CD4-positive, alpha-beta T cell treated with Interleukin-2 at 100 ng/mL for 4 hours (primary cell): ENCODE measurements around the gene STUM.
"Not testable (repeated sequence)": the region's sequence is repeated elsewhere in the genome, so short reads cannot be mapped to it uniquely, and the experiment has no call there.

Source experiments
- DNase-seq: peaks from one replicate; pipeline ENCODE4 v3.0.0-alpha.2; 2020; ENCODE audit warnings: low spot score

Gene STUM

GRCh38 chr1:226548256-226549093, at the start of gene STUM:
Gene STUM, plus strand, starts transcription at chr1:226548764. Its CDS starts 141 bp downstream, at chr1:226548905.
- DNase-seq, result no peak

GRCh38 chr1:226499699-226500098, 48.9 kb upstream of the STUM start:
- DNase-seq, result not testable (repeated sequence)

- no peak for DNase-seq
Measured at GRCh38 chr1:226506021-226506420, 42.5 kb upstream of the STUM start.

GRCh38 chr1:226506921-226507320, 41.6 kb upstream of the STUM start:
- no peak for DNase-seq

GRCh38 chr1:226510453-226510852, 38.1 kb upstream of the STUM start:
- no peak for DNase-seq

DNA sequence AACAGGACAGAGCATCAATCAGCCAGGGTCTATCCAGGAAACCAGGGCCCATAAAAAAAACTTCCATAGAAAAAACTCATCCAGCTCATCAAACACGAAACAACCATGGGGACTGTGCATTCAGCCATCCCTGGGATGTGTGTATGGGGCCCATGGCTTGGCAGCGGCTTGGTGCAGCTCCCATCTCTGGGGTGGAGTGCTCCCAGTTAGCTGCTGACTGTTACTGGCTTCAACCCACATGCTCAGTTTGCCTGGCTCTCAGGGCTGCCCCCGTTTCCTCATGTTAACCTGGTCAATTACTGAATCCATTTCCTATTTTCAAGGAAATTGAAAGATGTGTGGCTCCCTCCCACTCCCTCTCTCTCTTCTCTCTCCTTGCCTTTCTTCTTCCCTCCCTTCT, 37.3 kb upstream of the STUM start:
- DNase-seq, result no peak

DNA sequence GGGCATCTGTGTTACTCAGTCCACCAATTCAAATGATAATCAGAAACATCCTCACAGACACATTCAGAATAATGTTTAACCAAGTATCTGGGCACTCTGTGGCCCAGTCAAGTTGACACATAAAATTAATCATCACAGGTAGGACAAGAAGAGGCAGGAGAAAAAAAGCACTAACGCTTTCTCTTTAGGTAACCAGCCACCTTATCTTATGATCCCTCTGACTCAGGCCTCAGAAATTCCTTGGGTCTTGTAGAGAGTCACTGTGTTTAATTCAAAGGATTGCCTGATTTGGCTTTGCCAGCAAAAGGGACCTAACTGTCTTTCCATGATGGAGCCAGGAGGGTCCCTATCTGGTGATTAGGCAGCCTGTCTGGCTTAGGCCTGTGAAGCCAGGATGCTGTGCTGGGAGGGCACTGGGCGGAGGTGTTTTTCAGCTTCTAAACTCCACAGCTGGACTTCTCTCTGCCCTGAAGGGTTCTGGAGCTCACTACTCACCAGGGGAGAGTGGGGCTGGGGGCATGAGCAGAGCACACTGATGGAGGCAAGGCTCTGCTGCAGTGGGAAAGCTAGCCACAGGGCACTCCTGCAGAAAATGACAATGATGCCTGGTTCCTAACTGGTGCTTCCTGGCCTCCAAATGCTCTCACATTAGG, 36.4 kb upstream of the STUM start:
- no peak for DNase-seq

GRCh38 chr1:226518375-226518774, 30.2 kb upstream of the STUM start:
- no peak for DNase-seq

- DNase-seq, result no peak
Measured at GRCh38 chr1:226519135-226519534, 29.4 kb upstream of the STUM start.

DNA sequence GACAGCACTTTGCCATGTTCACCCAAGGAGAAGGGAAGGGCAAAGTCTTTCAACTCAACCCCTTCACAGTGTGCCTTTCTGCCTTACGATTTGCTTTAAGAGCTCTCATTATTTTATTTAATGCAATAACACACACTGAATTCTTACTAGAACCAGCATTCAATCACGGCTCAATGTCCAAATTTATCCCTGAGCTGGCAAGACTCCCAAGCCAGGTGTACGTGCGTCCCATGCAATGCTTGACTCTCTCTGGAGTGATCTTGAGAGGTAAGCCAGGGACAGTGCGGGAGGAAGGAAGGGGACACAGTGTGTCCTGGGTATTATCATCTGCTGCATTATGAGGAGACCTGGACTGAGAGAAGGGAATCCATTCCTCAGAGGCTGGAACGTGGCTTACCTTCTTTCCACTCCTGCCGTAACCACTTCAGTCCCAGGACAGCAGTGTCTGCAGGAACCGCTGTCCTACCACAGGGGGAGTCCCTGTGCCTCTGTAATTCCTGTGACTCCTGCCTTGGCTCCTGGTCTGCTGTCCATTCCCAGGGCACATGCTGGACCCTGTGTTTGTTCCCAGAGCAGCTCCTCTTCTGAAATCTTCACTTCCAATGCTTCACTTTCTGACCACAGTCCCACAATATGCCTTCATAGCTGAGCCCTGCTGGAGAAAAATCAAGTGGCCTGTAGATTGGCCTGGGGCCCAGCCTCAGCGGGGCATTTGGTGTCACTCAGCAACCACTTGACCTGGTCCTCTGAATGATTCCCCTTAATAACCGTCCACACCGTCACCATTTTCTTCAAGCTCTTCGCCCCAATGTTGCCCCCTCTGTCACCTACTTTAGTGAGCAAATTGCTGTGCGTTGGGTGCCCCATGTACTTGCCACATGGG, 28.6 kb upstream of the STUM start:
- DNase-seq, result no peak

- no peak for DNase-seq
Measured at GRCh38 chr1:226520640-226521355, 27.8 kb upstream of the STUM start.

GRCh38 chr1:226523646-226524406, 24.7 kb upstream of the STUM start:
- no peak for DNase-seq

DNA sequence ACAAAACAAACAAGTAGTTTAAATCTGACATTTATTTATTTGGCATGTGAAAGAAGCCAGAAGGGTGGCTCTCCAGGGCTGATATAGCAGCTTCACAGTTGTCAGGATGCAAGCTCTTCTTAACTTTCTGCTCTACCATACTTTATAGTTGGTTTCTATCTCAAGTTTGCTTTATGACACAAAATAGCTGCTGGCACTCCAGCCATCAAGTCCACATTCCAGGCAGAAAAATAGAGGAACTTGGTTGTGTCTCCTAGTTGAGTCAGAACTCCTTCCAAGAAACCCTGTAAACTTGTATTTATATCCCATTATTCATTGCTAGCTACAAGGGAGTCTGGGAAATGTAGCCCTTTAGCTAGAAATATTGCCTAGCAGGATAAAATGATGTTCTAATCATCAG, 24.0 kb upstream of the STUM start:
- DNase-seq, result no peak

DNA sequence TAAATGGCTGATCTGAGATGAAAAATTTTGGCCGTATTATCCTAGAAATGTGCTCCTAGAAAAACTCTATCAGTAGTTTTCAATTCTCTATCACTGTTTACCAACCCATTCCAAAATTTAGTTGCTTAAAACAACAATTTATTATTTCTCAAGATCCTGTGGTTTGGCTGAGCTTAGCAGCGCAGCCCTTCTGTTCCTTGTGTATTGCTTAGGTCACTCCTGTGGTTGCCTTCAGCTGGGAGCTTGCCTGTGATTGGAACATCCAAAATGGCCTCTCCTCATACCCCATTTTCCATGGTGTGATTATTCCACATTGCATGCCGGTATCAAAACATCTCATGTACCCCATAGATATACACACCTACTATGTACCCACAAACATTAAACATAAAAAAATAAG, 22.8 kb upstream of the STUM start:
- DNase-seq, result no peak

- DNase-seq, result no peak
Measured at GRCh38 chr1:226526801-226527595, 21.6 kb upstream of the STUM start.

GRCh38 chr1:226529891-226530290, 18.7 kb upstream of the STUM start:
- DNase-seq, result no peak

GRCh38 chr1:226530591-226530990, 18.0 kb upstream of the STUM start:
- DNase-seq, result no peak

DNA sequence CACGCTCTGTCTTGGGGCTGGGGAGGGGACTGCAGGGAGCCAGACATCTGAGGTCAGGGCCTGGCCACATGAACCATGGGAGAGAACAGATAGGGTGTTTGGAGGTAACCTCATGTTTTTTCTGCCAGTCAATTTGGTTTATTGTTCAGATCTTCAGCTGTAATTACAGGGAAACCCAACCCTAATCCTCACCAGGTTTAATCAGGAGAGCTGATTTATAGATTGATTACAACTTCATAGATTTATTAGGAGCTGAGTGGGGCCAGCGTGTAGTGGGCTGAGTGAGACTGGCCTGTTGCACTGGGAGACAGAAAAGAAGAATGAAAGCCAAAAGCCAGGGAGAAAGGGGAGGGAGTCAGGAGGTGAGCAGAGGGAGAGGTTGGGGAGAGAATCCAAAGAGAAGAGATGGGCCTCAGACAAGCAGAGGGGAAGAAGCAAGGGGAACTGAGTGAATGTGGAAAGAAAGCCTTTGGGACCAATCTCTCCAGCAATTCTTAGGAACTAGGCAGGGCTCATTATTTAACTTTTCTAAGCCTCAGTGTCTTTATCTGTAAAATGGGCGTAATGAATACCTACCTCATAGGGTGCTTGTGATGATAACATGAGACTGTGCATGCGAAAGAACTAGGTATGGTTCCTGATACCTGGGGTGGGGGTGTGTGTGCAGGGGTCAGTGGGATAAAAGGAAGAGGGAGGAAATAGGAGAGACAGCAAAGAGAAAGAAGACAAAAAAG, 17.0 kb upstream of the STUM start:
- no peak for DNase-seq

DNA sequence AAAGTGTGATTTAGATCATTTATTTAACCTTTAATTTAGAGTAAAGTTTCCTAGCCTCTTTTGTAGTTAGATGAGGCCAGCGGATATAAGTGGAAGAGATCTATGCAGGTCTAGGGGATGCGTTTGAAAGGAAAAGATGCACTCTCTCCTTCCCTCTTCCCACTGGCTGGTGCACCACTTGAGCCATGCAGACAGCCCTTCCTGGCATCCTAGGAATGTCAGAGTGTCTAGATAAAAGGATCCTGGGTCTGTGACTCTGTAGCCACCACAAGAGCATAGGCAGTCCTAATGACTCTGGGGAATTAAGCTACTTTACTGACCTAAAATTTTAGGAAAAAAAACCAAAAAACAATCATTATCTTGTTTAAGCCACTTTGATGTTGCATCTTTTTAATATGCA, 16.0 kb upstream of the STUM start:
- no peak for DNase-seq

- DNase-seq, result no peak
Measured at GRCh38 chr1:226533220-226533619, 15.3 kb upstream of the STUM start.
